Right atrium auricular region (tissue), 2 donors: Measurements from ENCODE around the gene DLGAP4. TPM values are rescaled to one million over a fixed set of nuclear protein-coding genes. Genes with fewer than 3 reads are reported as not detected.
"Not testable (repeated sequence)": the region's sequence is repeated elsewhere in the genome, so short reads cannot be mapped to it uniquely, and the experiment has no call there.

ENCODE experiments used
- DNase-seq: peaks from one replicate; pipeline ENCODE4 v3.0.0-alpha.2; 2019; ENCODE audit warnings: low spot score
- H3K27ac ChIP-seq, 2 donors: fragments of 200-600 bp; sonication (generic); 1 replicate in 1 of 2; 2 replicates in 1 of 2; pipeline ENCODE4 v1.5.1; 2016 to 2019
- H3K27me3 ChIP-seq, 2 donors: fragments of 200-600 bp; sonication (generic); one replicate each; pipeline versions ENCODE4 v1.5.1 to v1.6.0; 2017 to 2019
- H3K36me3 ChIP-seq: fragments of 200-600 bp; sonication (generic); one replicate; pipeline ENCODE4 v1.5.1; 2016
- H3K4me1 ChIP-seq, 2 donors: fragments of 200-600 bp; sonication (generic); one replicate each; pipeline versions ENCODE4 v1.5.1 to v1.6.0; 2017 to 2019
- H3K4me3 ChIP-seq, 2 donors: fragments of 200-600 bp; sonication (generic); 1 replicate in 1 of 2; 2 replicates in 1 of 2; pipeline ENCODE4 v1.5.1; 2017 to 2019; ENCODE audit warnings: mild to moderate bottlenecking in 1 of 2, moderate library complexity in 1 of 2
- H3K9me3 ChIP-seq, 2 donors: fragments of 200-600 bp; sonication (generic); one replicate each; pipeline ENCODE4 v1.5.1; 2019
- CTCF ChIP-seq, 2 donors: fragments of 200-600 bp; sonication (generic); IDR thresholded peaks; one replicate each; pipeline ENCODE4 v1.5.1; 2019; ENCODE audit warnings: antibody characterized with exemption in 2 of 2
- total RNA-seq, 2 donors: library from RNA; depleted of rRNA; stranded (reverse); fragments of >200 nt; gene quantifications; one replicate each; pipeline ENCODE4 v1.1.0, GENCODE V29; 2016

Gene DLGAP4
- total RNA-seq, 2 donors from 2014 or later: 30.0 to 50.2 TPM

- peak overlapping the region; percentile 61 to 67 for H3K27ac ChIP-seq
- DNase-seq: no peak
- H3K4me3 ChIP-seq: no peak overlapping the region
- no peaks in the 10 kb centered on the region for H3K27me3 ChIP-seq
- H3K9me3 ChIP-seq: no peaks in the 10 kb centered on the region
- H3K36me3 ChIP-seq: peaks cover 47% of the 10 kb centered on the region
- peaks cover 0 to 48% of the 10 kb centered on the region in 2 donors for H3K4me1 ChIP-seq
- TF ChIP-seq CTCF (IDR thresholded peaks at IDR 0.05): no peak
Measured at GRCh38 chr20:36549942-36550789, 244.0 kb downstream of the DLGAP4 start.

- no peak for TF ChIP-seq CTCF (IDR thresholded peaks at IDR 0.05)
- peak overlapping the region; percentile 61 to 67 for H3K27ac ChIP-seq
- peaks cover 40% of the 10 kb centered on the region for H3K36me3 ChIP-seq
- H3K9me3 ChIP-seq: no peaks in the 10 kb centered on the region
- H3K27me3 ChIP-seq: no peaks in the 10 kb centered on the region
- peaks cover 0 to 43% of the 10 kb centered on the region in 2 donors for H3K4me1 ChIP-seq
- H3K4me3 ChIP-seq: no peak overlapping the region
- no peak for DNase-seq
Measured at GRCh38 chr20:36550790-36551299, 244.7 kb downstream of the DLGAP4 start.

- H3K9me3 ChIP-seq: no peaks in the 10 kb centered on the region
- TF ChIP-seq CTCF (IDR thresholded peaks at IDR 0.05): no peak
- H3K4me3 ChIP-seq: no peak overlapping the region
- no peaks in the 10 kb centered on the region for H3K27me3 ChIP-seq
- no peaks in the 10 kb centered on the region for H3K36me3 ChIP-seq
- no peak for DNase-seq
- peaks cover 0 to 14% of the 10 kb centered on the region in 2 donors for H3K4me1 ChIP-seq
- H3K27ac ChIP-seq: no peak overlapping the region
Measured at GRCh38 chr20:36555248-36555647, 249.1 kb downstream of the DLGAP4 start.

- Histone ChIP-seq H3K27ac (no peak overlapping the region), H3K9me3 (peaks cover 0 to 8% of the 10 kb centered on the region in 2 donors), H3K27me3 (no peaks in the 10 kb centered on the region), H3K4me1 (no peaks in the 10 kb centered on the region), H3K4me3 (no peak overlapping the region), H3K36me3 (no peaks in the 10 kb centered on the region)
- no peak for DNase-seq
- TF ChIP-seq CTCF (IDR thresholded peaks at IDR 0.05): no peak
Measured at GRCh38 chr20:36562724-36563123, 256.6 kb downstream of the DLGAP4 start.

GRCh38 chr20:36563374-36563773 is 257.2 kb downstream of the DLGAP4 start:
- DNase-seq: no peak
- peaks cover 0 to 8% of the 10 kb centered on the region in 2 donors for H3K9me3 ChIP-seq
- no peaks in the 10 kb centered on the region for H3K27me3 ChIP-seq
- H3K4me1 ChIP-seq: no peaks in the 10 kb centered on the region
- H3K27ac ChIP-seq: no peak overlapping the region
- H3K36me3 ChIP-seq: no peaks in the 10 kb centered on the region
- TF ChIP-seq CTCF (IDR thresholded peaks at IDR 0.05): no peak
- H3K4me3 ChIP-seq: no peak overlapping the region

- H3K4me1 ChIP-seq, H3K36me3 ChIP-seq, H3K27ac ChIP-seq, H3K4me3 ChIP-seq, DNase-seq, H3K27me3 ChIP-seq, H3K9me3 ChIP-seq: not testable (repeated sequence)
Measured at GRCh38 chr20:36564078-36564725, 258.1 kb downstream of the DLGAP4 start.

- not testable (repeated sequence) for H3K9me3 ChIP-seq, H3K4me3 ChIP-seq, H3K36me3 ChIP-seq, H3K27me3 ChIP-seq, DNase-seq, H3K27ac ChIP-seq, H3K4me1 ChIP-seq
Measured at GRCh38 chr20:36564726-36565121, 258.6 kb downstream of the DLGAP4 start.
